ENCODE measurements around the gene TCAP. TPM values are rescaled to one million over a fixed set of nuclear protein-coding genes. Genes with fewer than 3 reads are reported as not detected.

TCAP gene
- polyA plus RNA-seq, 1 donor from 2014 or later = not detected

- Mint-ChIP-seq H3K27me3 (no peaks in the 10 kb centered on the region), H3K36me3 (peaks cover under 1% of the 10 kb centered on the region), H3K4me3 (no peak overlapping the region), H3K27ac (peak overlapping the region in 2 of 3 donors; percentile 13 to 29), H3K9me3 (no peaks in the 10 kb centered on the region), H3K4me1 (peaks cover 11 to 21% (median 15%) of the 10 kb centered on the region in 3 donors)
These were observed 12.4 kb upstream of the TCAP start for GRCh38 chr17:39652587-39653315.

GRCh38 chr17:39653316-39653661 lies 11.9 kb upstream of the TCAP start:
- Mint-ChIP-seq H3K9me3 (no peaks in the 10 kb centered on the region), H3K27ac (no peak overlapping the region), H3K27me3 (no peaks in the 10 kb centered on the region), H3K36me3 (peaks cover 2% of the 10 kb centered on the region), H3K4me3 (no peak overlapping the region), H3K4me1 (peaks cover 11 to 21% (median 15%) of the 10 kb centered on the region in 3 donors)

GRCh38 chr17:39653662-39654331 lies 11.4 kb upstream of the TCAP start:
- Mint-ChIP-seq H3K36me3 (peaks cover 2% of the 10 kb centered on the region), H3K27me3 (no peaks in the 10 kb centered on the region), H3K9me3 (no peaks in the 10 kb centered on the region), H3K4me1 (peaks cover 11 to 19% (median 15%) of the 10 kb centered on the region in 3 donors), H3K27ac (no peak overlapping the region), H3K4me3 (no peak overlapping the region)

GRCh38 chr17:39655105-39655504 lies 10.0 kb upstream of the TCAP start:
- Mint-ChIP-seq H3K4me1 (peaks cover 10 to 16% (median 11%) of the 10 kb centered on the region in 3 donors), H3K4me3 (no peak overlapping the region), H3K27me3 (no peaks in the 10 kb centered on the region), H3K9me3 (no peaks in the 10 kb centered on the region), H3K27ac (peak overlapping the region in 1 of 3 donors; percentile 14), H3K36me3 (peaks cover 2% of the 10 kb centered on the region)

GRCh38 chr17:39658346-39658745 lies 6.8 kb upstream of the TCAP start:
- H3K27me3 Mint-ChIP-seq = no peaks in the 10 kb centered on the region
- no peak overlapping the region for H3K4me3 Mint-ChIP-seq
- H3K4me1 Mint-ChIP-seq = peaks cover 5 to 8% (median 7%) of the 10 kb centered on the region in 3 donors
- peaks cover 4% of the 10 kb centered on the region for H3K36me3 Mint-ChIP-seq
- H3K27ac Mint-ChIP-seq = peak overlapping the region in 1 of 3 donors; percentile 76
- H3K9me3 Mint-ChIP-seq = no peaks in the 10 kb centered on the region

GRCh38 chr17:39658760-39659159 lies 6.4 kb upstream of the TCAP start:
- peaks cover 4% of the 10 kb centered on the region for H3K36me3 Mint-ChIP-seq
- H3K27ac Mint-ChIP-seq = peak overlapping the region in 1 of 3 donors; percentile 76
- H3K4me1 Mint-ChIP-seq = peaks cover 3 to 6% (median 5%) of the 10 kb centered on the region in 3 donors
- H3K9me3 Mint-ChIP-seq = no peaks in the 10 kb centered on the region
- H3K27me3 Mint-ChIP-seq = no peaks in the 10 kb centered on the region
- no peak overlapping the region for H3K4me3 Mint-ChIP-seq

- peaks cover 4% of the 10 kb centered on the region for H3K36me3 Mint-ChIP-seq
- H3K4me3 Mint-ChIP-seq = no peak overlapping the region
- peak overlapping the region in 1 of 3 donors; percentile 27 for H3K27ac Mint-ChIP-seq
- H3K4me1 Mint-ChIP-seq = peaks cover 0 to 6% (median 3%) of the 10 kb centered on the region in 3 donors
- H3K27me3 Mint-ChIP-seq = no peaks in the 10 kb centered on the region
- no peaks in the 10 kb centered on the region for H3K9me3 Mint-ChIP-seq
These were observed 5.7 kb upstream of the TCAP start for GRCh38 chr17:39659279-39660010.

- Mint-ChIP-seq H3K9me3 (no peaks in the 10 kb centered on the region), H3K4me1 (peaks cover 0 to 5% (median 3%) of the 10 kb centered on the region in 3 donors), H3K27me3 (no peaks in the 10 kb centered on the region), H3K4me3 (no peak overlapping the region), H3K27ac (no peak overlapping the region), H3K36me3 (peaks cover 4% of the 10 kb centered on the region)
These were observed 5.2 kb upstream of the TCAP start for GRCh38 chr17:39660011-39660360.

- Mint-ChIP-seq H3K27me3 (no peaks in the 10 kb centered on the region), H3K9me3 (no peaks in the 10 kb centered on the region), H3K4me1 (peaks cover 0 to 4% (median 3%) of the 10 kb centered on the region in 3 donors), H3K36me3 (peaks cover 6% of the 10 kb centered on the region), H3K4me3 (no peak overlapping the region), H3K27ac (peak overlapping the region in 1 of 3 donors; percentile 26)
These were observed 4.5 kb upstream of the TCAP start for GRCh38 chr17:39660397-39661385.

GRCh38 chr17:39661744-39662541 lies 3.2 kb upstream of the TCAP start:
- Mint-ChIP-seq H3K27ac (peak overlapping the region in 2 of 3 donors; percentile 10 to 67), H3K9me3 (no peaks in the 10 kb centered on the region), H3K4me3 (no peak overlapping the region)

GRCh38 chr17:39662551-39663339 lies 2.4 kb upstream of the TCAP start:
- H3K9me3 Mint-ChIP-seq = no peaks in the 10 kb centered on the region
- peaks cover 5% of the 10 kb centered on the region for H3K36me3 Mint-ChIP-seq
- no peak overlapping the region for H3K27ac Mint-ChIP-seq
- H3K4me3 Mint-ChIP-seq = no peak overlapping the region
- peaks cover 6% of the 10 kb centered on the region for H3K27me3 Mint-ChIP-seq
- H3K4me1 Mint-ChIP-seq = peaks cover 0 to 8% (median 3%) of the 10 kb centered on the region in 3 donors

More at GRCh38 chr17:39661744-39662541, 3.2 kb upstream of the TCAP start:
- H3K27me3 Mint-ChIP-seq = peaks cover 4% of the 10 kb centered on the region
- peaks cover 0 to 7% (median 3%) of the 10 kb centered on the region in 3 donors for H3K4me1 Mint-ChIP-seq
- peaks cover 6% of the 10 kb centered on the region for H3K36me3 Mint-ChIP-seq

GRCh38 chr17:39663340-39663687 lies 1.8 kb upstream of the TCAP start:
- Mint-ChIP-seq H3K36me3 (peaks cover 4% of the 10 kb centered on the region), H3K9me3 (no peaks in the 10 kb centered on the region), H3K27me3 (peaks cover 6% of the 10 kb centered on the region), H3K27ac (no peak overlapping the region), H3K4me3 (no peak overlapping the region), H3K4me1 (peaks cover 0 to 8% (median 3%) of the 10 kb centered on the region in 3 donors)
